Activated CD8-positive, alpha-beta T cell treated with anti-CD3 and anti-CD28 coated beads, Interleukin-2, amount 10 ng/mL, durations not matched to agents 7 days and 5 days (primary cell): Measurements from ENCODE around the gene FRAT2. TPM values are rescaled to one million over a fixed set of nuclear protein-coding genes. Genes with fewer than 3 reads are reported as not detected.
"Not testable (repeated sequence)": the region's sequence is repeated elsewhere in the genome, so short reads cannot be mapped to it uniquely, and the experiment has no call there.

ENCODE experiments used
- ATAC-seq: fragments of 150-1000 bp; cut with Tn5 transposase; one replicate; pipeline ENCODE4 v1.10.0; 2021; ENCODE audit warnings: moderate library complexity
- CTCF ChIA-PET: fragments of 350-600 bp; sonication (Branson Sonifier 250); formaldehyde crosslinking; loops from one replicate; lab custom pipeline; 2021; ENCODE audit warnings: antibody characterized with exemption; lab: Charles Lee
- POLR2A ChIA-PET: fragments of 350-600 bp; sonication (Branson Sonifier 250); formaldehyde crosslinking; loops from one replicate; lab custom pipeline; 2021; ENCODE audit warnings: antibody characterized with exemption; lab: Charles Lee
- DNase-seq: peaks from one replicate; pipeline ENCODE4 v3.0.0-alpha.2; 2020
- H3K27ac Mint-ChIP-seq: one replicate; pipeline ENCODE4 v1.8.0; 2021; ENCODE audit warnings: mild to moderate bottlenecking, mixed read lengths
- H3K27me3 Mint-ChIP-seq: one replicate; pipeline ENCODE4 v1.8.0; 2021; ENCODE audit warnings: low read depth, mixed read lengths
- H3K36me3 Mint-ChIP-seq: one replicate; pipeline ENCODE4 v1.8.0; 2021; ENCODE audit warnings: low read depth, mixed read lengths
- H3K4me1 Mint-ChIP-seq: one replicate; pipeline ENCODE4 v1.8.0; 2021; ENCODE audit warnings: low read depth, mixed read lengths
- H3K4me3 Mint-ChIP-seq: one replicate; pipeline ENCODE4 v1.8.0; 2021; ENCODE audit warnings: mild to moderate bottlenecking, mixed read lengths
- H3K9me3 Mint-ChIP-seq: one replicate; pipeline ENCODE4 v1.8.0; 2022; ENCODE audit warnings: mixed read lengths; ENCODE audit not compliant: insufficient read depth
- total RNA-seq, 2 experiments: library from RNA; stranded (reverse); gene quantifications; one replicate each; pipeline ENCODE4 v1.2.3, GENCODE V29; 2021

FRAT2 gene
- total RNA-seq, 2 experiments from 2014 or later, result 10.0 to 10.4 TPM

- Mint-ChIP-seq H3K4me3 (no peak overlapping the region), H3K36me3 (peaks cover 13% of the 10 kb centered on the region), H3K27ac (peak overlapping the region; percentile 18), H3K4me1 (peaks cover 16% of the 10 kb centered on the region), H3K9me3 (no peaks in the 10 kb centered on the region), H3K27me3 (no peaks in the 10 kb centered on the region)
- DNase-seq, result peak; percentile 33
- peak; percentile 3 for ATAC-seq
- ChIA-PET POLR2A (no interaction called here), CTCF (interaction anchor here (3.0 kb wide), 1 partner anchor 78 kb away, joined by 22 read pairs; no protein-coding TSS in a partner anchor)
Measured at GRCh38 chr10:97356318-97356914, 21.9 kb upstream of the FRAT2 start.

- Mint-ChIP-seq H3K9me3 (no peaks in the 10 kb centered on the region), H3K4me1 (peaks cover 16% of the 10 kb centered on the region), H3K4me3 (no peak overlapping the region), H3K27me3 (no peaks in the 10 kb centered on the region), H3K36me3 (peaks cover 13% of the 10 kb centered on the region), H3K27ac (no peak overlapping the region)
- CTCF ChIA-PET, result interaction anchor here (1.1 to 2.2 kb wide), 2 partner anchors 77 to 81 kb away, joined by 3 to 15 read pairs; no protein-coding TSS in a partner anchor
- ATAC-seq (no peak), DNase-seq (no peak)
- POLR2A ChIA-PET, result interaction anchor here (0.9 kb wide), 1 partner anchor 11 kb away, joined by 3 read pairs; no protein-coding TSS in a partner anchor
Measured at GRCh38 chr10:97355571-97355975, 21.0 kb upstream of the FRAT2 start.

GRCh38 chr10:97353945-97354344 lies 19.4 kb upstream of the FRAT2 start:
- Mint-ChIP-seq H3K4me3 (no peak overlapping the region), H3K27me3 (no peaks in the 10 kb centered on the region), H3K27ac (no peak overlapping the region), H3K36me3 (peaks cover 13% of the 10 kb centered on the region), H3K9me3 (no peaks in the 10 kb centered on the region), H3K4me1 (peaks cover 16% of the 10 kb centered on the region)
- no peak for ATAC-seq
- ChIA-PET CTCF (interaction anchor here (0.8 to 2.2 kb wide), 2 partner anchors 61 to 75 kb away, joined by 5 to 15 read pairs; no protein-coding TSS in a partner anchor), POLR2A (no interaction called here)
- no peak for DNase-seq

- Mint-ChIP-seq H3K27ac (no peak overlapping the region), H3K36me3 (no peaks in the 10 kb centered on the region), H3K4me3 (no peak overlapping the region), H3K27me3 (no peaks in the 10 kb centered on the region), H3K9me3 (no peaks in the 10 kb centered on the region), H3K4me1 (no peaks in the 10 kb centered on the region)
- POLR2A ChIA-PET, result no interaction called here
- no peak for ATAC-seq
- DNase-seq, result no peak
- CTCF ChIA-PET, result interaction anchor here (1.1 kb wide), 1 partner anchor 71 kb away, joined by 3 read pairs; no protein-coding TSS in a partner anchor
Measured at GRCh38 chr10:97349752-97350513, 15.4 kb upstream of the FRAT2 start.

GRCh38 chr10:97347317-97347716 lies 12.8 kb upstream of the FRAT2 start:
- Mint-ChIP-seq H3K4me1 (no peaks in the 10 kb centered on the region), H3K27ac (no peak overlapping the region), H3K36me3 (no peaks in the 10 kb centered on the region), H3K27me3 (peaks cover 5% of the 10 kb centered on the region), H3K9me3 (no peaks in the 10 kb centered on the region), H3K4me3 (no peak overlapping the region)
- ChIA-PET CTCF (no interaction called here), POLR2A (interaction anchor here (0.6 kb wide), 1 partner anchor 16 kb away, joined by 4 read pairs; no protein-coding TSS in a partner anchor)
- ATAC-seq, result no peak
- no peak for DNase-seq

- ATAC-seq, H3K9me3 Mint-ChIP-seq, CTCF ChIA-PET, H3K4me1 Mint-ChIP-seq, DNase-seq, H3K4me3 Mint-ChIP-seq, H3K27ac Mint-ChIP-seq, H3K36me3 Mint-ChIP-seq: not testable (repeated sequence)
- peaks cover 16% of the 10 kb centered on the region for H3K27me3 Mint-ChIP-seq
- POLR2A ChIA-PET, result interaction anchor here (0.7 kb wide), 1 partner anchor 415 kb away, joined by 3 read pairs; no protein-coding TSS in a partner anchor
Measured at GRCh38 chr10:97343664-97344063, 9.1 kb upstream of the FRAT2 start.

- H3K27me3 Mint-ChIP-seq, result peaks cover 32% of the 10 kb centered on the region
- H3K4me3 Mint-ChIP-seq, result no peak overlapping the region
- H3K36me3 Mint-ChIP-seq, result no peaks in the 10 kb centered on the region
- H3K4me1 Mint-ChIP-seq, result no peaks in the 10 kb centered on the region
- H3K9me3 Mint-ChIP-seq, result no peaks in the 10 kb centered on the region
- POLR2A ChIA-PET, result interaction anchor here (1.5 kb wide), 1 partner anchor 22 kb away, joined by 4 read pairs; the partner anchor contains the start of gene FRAT1
- H3K27ac Mint-ChIP-seq, result no peak overlapping the region
- ATAC-seq (no peak), DNase-seq (no peak)
- CTCF ChIA-PET, result interaction anchor here (1.5 to 1.6 kb wide), 2 partner anchors 8 to 304 kb away, joined by 3 to 5 read pairs; no protein-coding TSS in a partner anchor
Measured at GRCh38 chr10:97341416-97341815, 6.9 kb upstream of the FRAT2 start.

GRCh38 chr10:97338041-97338440 lies 3.5 kb upstream of the FRAT2 start:
- ATAC-seq, result no peak
- H3K4me3 Mint-ChIP-seq, result no peak overlapping the region
- peaks cover 6% of the 10 kb centered on the region for H3K36me3 Mint-ChIP-seq
- ChIA-PET POLR2A (no interaction called here), CTCF (no interaction called here)
- no peaks in the 10 kb centered on the region for H3K9me3 Mint-ChIP-seq
- H3K4me1 Mint-ChIP-seq, result peaks cover 10% of the 10 kb centered on the region
- no peak for DNase-seq
- no peak overlapping the region for H3K27ac Mint-ChIP-seq
- peaks cover 33% of the 10 kb centered on the region for H3K27me3 Mint-ChIP-seq

GRCh38 chr10:97336942-97337831 lies 2.7 kb upstream of the FRAT2 start:
- no peak for DNase-seq
- ChIA-PET POLR2A (no interaction called here), CTCF (no interaction called here)
- H3K9me3 Mint-ChIP-seq, result no peaks in the 10 kb centered on the region
- peaks cover 14% of the 10 kb centered on the region for H3K36me3 Mint-ChIP-seq
- H3K27me3 Mint-ChIP-seq, result peaks cover 33% of the 10 kb centered on the region
- H3K4me1 Mint-ChIP-seq, result peaks cover 19% of the 10 kb centered on the region
- ATAC-seq, result no peak
- H3K27ac Mint-ChIP-seq, result no peak overlapping the region
- H3K4me3 Mint-ChIP-seq, result no peak overlapping the region

- ChIA-PET CTCF (no interaction called here), POLR2A (no interaction called here)
- Mint-ChIP-seq H3K27me3 (peaks cover 28% of the 10 kb centered on the region), H3K4me3 (no peak overlapping the region), H3K27ac (no peak overlapping the region), H3K9me3 (no peaks in the 10 kb centered on the region), H3K36me3 (peaks cover 17% of the 10 kb centered on the region), H3K4me1 (peaks cover 24% of the 10 kb centered on the region)
- ATAC-seq (no peak), DNase-seq (no peak)
Measured at GRCh38 chr10:97336446-97336845, 1.9 kb upstream of the FRAT2 start.

- Mint-ChIP-seq H3K4me3 (peak overlapping the region; percentile 42), H3K4me1 (peaks cover 28% of the 10 kb centered on the region), H3K9me3 (no peaks in the 10 kb centered on the region), H3K36me3 (peaks cover 21% of the 10 kb centered on the region), H3K27me3 (peaks cover 28% of the 10 kb centered on the region), H3K27ac (peak overlapping the region; percentile 63)
- ChIA-PET CTCF (no interaction called here), POLR2A (no interaction called here)
- ATAC-seq, result no peak
- no peak for DNase-seq
Measured at GRCh38 chr10:97336006-97336405, 1.5 kb upstream of the FRAT2 start.
